Fibroblast of the conjunctiva (primary cell): ENCODE data around the gene PTGIR.
"Not testable (repeated sequence)": the region's sequence is repeated elsewhere in the genome, so short reads cannot be mapped to it uniquely, and the experiment has no call there.

Source experiments
- DNase-seq: peaks from one replicate; pipeline ENCODE4 v3.0.0-alpha.2; 2010; ENCODE audit warnings: low read depth

The PTGIR gene

DNA sequence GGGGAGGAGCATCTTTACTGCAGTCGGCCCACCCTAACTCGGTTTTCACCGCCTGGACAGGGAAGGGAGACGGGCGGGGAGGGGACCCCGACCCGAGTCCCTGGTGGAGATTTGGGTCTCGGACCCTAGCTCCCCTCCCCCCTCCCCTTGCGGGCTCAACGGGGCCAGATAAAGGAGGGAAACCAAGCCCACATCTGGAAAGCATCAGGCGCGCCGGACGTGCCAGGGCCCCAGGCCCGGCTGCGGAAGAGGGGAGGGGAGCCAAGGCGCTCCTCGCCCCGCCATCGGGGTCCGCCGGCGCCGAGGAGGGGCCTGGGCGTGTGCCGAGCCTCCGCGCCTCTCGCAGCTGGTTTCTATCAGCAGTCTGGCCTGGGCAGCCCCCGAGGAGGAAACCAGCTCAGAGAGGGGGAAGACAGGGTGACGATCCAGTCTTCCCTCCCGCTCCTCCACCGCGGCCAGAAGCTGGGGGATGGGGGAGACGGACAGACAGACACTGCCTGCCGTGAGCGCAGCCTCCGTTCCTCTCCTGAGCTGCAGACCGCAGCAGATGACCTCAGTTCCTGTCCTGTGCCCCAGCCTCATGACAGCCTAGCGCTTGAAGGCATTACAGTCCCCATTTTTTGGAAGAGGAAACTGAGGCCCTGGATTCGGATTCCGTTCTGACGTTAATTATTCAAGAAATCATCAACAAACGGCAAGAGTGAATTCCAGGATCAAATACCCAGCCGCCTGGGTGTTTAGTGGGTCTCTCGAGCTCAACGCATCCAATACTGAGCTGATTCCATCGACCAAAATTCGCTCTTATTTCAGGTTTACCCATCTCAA lies 14.7 kb upstream of the PTGIR start:
- peak; percentile 65 for DNase-seq

DNA sequence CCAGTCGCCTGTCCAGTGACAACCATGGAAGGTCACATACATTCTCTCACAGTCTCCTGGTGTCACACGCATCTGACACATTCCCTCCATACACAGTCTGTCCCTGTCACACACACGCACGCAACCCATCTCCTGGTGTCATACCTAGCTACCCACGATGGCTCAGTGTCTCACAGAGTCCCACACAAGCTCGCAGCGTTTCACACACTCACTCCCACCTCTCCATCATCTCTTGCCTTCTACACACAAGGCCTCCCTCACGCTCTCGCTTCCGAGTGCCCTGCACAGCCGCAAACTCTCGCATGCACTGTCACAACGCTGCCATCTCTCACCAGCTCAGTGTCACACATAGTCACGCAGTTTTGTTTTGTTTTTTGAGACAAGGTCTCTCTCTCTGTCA lies 12.3 kb upstream of the PTGIR start:
- DNase-seq, result no peak

DNA sequence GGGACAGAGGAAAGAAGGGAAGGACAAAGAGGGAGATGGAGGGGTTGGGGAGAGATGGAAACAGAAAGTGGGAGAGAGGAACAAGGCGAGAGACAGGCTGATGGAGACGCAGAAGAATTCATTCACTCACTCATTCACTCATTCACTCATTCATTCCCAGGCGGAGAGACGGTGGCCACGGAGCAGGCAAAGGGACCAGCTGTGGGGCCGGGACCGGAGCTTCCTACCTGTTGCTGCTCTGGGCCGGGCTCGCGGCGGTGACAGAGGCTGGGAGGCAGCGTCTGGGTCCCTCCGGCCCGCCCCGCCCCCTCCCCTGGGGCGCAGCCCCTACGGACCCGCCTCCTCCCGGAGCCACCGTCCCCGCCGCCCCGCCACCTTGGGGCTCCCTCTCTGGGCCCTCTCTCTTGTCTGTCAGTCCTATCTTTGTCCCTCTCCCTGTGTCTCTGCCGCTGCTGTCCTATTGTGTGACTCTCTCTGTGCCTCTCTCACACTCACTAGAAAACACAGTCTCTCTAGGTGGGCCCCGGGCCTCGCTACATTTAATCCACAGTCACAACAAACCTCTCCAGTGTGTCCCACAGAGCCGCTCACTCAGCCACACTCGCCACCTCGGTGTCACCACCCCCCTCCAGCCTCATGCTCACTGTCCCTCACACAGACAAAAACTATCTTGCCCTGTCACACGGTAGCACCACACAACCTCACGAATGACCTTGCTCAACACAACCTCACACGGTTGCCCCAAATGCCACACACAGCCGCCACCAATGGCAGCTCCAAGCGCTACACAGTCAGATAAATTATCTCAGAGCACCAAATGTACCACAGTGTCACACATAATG lies 11.3 kb upstream of the PTGIR start, which contains the start of gene GNG8:
TSS of gene GNG8 (minus strand) at position 283 of the 842 bp plus-strand sequence. CDS start 1,520 bp downstream, outside the sequence.
- no peak for DNase-seq

DNA sequence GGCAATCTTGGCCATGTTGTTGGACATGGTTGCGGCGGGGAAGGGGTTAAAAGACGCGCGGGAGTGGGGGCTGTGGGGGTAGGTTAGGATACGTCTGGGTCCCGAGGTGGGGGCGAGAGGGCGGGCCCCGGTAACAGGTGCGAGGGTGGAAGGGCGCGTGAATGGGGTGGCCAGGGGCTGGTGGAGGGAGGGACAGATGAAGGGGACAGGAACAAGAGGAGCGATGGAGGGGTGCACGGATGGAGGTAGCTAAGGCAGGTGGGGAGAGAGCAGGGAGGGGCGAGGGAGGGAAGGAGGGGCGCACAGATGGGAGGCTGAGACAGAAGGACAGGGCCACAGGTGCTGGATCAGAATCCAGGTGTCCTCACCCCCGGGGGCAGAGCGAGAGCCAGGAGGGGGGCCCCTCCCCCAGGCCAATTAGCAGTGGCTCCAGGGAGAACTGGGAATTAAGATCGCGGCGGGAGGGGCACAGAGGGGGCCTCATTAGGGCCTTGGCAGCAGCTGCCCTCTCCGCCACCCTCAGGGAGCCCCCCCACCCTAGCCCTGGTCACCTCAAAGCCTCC lies 9.8 kb upstream of the PTGIR start:
- DNase-seq, result no peak

DNA sequence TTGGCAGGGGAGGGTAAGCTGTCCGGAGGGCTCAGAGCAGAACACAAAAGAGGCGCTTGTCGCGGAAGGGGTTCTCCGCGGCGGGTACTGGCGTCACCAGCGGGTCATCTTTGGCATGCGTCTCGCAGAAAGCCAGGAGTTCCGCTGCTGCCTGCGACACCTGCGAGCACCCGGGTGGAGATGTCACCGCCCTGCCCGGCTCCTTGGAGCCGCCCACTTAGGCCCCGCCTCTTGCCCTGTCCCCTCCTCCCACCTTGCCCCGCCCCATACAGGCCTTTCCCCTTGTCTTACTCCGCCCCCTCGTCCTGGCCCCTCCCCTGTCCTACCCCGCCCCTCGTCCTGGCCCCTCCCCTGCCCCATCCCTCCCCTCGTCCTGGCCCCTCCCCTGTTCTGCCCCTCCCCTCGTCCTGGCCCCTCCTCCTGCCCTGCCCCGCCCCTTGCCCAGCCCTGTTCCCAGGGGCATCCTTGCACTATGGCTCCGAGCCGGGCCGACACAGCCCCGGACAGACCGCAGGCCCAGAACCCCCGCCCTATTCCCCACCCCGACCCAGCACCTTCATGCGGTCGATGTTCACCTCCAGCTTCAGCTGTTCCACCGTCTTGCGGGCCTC lies 9.3 kb upstream of the PTGIR start:
- DNase-seq, result peak; percentile 75

DNA sequence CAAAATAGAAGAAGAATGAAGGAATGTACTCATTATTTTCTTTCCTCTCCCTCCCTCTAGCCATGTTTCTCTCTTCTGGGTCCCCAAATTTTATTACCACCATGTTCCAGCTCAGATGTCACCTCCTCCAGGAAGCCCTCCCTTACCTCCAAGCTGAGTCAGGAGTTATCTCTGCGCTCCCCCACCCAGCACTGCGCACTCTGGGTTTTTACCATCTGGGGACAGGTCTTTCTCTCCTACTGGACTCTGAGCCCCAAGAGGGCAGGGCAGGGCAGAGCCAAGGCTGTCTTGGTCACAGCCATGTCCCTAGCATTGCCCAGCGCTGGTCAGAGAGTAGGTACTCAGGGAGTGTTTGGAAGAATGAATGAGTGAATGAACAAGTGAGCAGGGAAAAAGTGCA lies 8.2 kb upstream of the PTGIR start:
- no peak for DNase-seq

DNA sequence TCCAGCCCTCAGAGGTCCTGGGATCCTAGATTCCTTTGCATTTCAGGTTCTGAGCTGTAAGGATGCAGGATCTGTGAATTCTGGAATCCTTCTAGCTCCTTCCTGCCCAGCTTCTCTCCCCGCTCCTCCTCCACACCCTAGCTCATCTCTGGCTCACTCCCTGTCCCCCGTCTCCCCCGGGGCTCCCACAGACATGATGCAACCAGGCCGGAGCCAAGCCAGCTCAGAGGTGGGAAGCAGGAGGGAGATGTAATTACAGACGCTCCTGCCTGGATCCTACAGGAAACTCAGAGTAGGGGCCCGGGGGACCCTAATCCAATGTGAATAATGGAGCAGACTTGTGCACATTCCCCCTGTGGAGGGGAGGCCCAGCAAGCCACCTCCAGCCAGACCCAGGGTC lies 6.6 kb upstream of the PTGIR start:
- DNase-seq, result no peak

DNA sequence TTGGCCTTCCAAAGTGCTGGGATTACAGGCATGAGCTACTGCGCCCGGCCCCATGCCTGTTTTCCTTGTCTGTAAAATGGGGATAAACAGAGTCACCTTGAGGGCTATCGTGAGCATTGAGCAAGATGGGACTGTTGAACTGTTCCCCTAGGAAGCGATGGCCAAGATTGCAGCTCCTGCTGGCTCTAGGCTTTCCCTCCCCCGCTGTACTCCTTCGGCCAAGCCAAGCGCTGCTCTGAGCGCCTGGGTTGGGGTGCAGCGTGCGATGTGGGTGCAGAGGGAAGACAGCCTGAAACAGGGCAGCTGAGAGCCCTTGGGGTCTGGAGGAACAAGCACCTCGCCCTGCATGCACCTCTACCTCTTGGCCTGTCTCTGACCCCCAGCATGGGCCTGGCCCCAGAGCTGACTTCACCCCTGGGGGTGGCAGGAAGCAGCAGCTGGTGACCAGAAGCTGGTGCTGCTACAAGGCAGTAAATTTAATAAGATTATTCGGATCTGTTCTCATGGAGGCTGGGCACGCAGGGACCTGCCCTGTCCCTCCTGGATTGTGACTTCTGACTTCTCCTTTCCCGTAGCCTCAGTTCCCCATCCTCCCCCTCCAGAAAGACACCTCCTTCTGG lies 5.8 kb upstream of the PTGIR start:
- no peak for DNase-seq

DNA sequence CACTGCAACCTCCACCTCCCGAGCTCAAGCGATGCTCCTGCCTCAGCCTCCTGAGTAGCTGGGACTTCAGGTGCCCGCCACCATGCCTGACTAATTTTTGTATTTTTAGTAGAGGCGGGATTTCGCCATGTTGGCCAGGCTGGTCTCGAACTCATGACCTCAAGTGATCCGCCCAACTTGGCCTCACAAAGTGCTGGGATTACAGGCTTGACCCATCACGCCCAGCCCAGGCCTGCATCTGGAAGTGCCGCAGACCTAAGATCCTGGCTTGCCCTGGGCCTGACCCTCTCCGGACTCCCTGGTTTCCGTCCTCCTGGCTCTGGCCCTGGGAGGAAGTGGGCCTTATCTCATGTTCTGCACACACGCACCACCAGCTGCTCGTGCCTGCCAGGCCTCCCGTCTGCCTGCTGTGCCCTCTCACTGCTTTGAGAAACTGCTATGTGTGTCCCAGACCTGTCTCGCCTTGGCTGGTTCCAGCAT lies 4.7 kb upstream of the PTGIR start:
- DNase-seq, result no peak

DNA sequence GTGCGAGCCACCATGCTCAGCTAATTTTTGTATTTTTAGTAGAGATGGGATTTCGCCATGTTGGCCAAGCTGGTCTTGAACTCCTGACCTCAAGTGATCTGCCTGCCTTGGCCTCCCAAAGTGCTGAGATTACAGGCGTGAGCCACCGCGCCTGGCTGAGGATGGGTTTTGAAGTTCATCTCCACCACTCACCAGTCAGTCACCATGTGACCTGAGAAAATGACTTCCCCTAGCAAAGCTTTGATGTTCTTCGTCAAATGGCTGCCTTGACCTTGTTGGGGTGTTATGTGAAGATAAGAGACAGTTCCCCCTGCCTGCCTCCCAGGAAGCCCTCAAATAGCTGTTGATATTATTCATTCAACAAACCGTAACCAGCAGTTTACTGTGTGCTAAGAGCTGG lies 4.1 kb upstream of the PTGIR start:
- DNase-seq, result not testable (repeated sequence)

DNA sequence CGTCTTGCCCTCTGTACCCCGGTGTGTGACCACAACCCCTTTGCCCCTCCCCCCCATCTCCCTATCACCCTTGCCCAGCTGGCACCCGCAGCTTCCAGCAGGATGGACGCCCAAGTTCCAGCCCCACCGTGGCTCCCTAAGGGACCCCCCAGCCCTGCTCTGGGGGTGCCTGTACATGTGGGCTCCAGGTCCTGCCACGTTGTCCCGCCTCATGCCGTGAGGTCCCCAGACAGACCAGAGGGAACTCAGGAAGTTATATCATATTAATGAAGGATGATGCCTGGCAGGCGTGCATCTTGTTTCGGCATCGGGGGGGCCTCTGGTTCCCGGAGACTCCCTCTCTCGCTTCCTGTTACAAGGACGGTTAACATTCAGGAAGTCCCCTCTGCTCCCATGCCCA lies 1.6 kb upstream of the PTGIR start:
- DNase-seq, result no peak

DNA sequence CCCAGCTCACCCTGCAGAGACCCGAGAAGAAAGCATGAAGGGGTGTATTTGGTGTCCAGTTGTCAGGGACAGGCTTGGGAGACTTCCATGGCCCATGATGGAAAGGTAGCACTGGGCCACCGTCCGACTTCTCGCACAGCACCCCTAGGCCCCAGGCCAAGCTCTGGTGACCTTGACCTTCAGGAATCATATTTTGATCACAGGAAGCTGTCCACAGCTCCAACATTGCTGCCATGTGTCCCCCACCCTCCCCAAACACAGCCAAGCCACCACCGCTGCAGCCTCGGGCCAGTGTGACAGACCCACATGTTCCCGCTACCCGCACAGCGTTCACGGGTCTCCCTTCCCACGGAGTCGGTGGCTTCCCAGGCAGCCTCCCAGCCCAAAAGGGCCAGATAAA lies 842 bp upstream of the PTGIR start:
- DNase-seq, result no peak

DNA sequence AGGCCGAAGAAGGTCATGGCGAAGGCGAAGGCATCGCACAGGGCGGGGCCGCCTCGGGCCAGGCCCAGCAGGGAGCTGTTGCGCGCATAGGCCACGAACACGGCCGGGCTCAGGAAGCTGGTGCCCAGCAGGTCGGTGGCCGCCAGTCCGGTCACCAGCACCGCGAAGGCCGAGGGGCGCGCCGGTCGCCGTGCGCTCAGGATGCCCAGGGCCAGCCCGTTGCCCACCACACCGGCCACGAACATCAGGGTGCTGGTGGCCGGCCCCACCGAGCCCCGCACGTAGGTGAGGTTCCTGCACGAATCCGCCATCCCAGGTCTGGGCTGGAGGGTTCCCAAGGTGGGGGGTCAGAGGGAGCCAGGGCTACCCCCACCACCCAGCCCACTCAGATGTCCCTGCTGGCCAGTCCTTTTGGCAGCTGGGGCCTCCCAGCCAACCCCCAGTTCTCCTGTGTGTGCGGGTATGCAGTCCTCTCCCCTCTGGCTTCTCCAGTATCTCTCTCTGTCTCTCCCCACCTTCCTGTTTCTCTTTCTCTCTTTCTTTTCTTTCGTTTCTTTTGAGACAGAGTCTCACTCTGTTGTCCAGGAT lies 880 bp downstream of the PTGIR start:
- no peak for DNase-seq

DNA sequence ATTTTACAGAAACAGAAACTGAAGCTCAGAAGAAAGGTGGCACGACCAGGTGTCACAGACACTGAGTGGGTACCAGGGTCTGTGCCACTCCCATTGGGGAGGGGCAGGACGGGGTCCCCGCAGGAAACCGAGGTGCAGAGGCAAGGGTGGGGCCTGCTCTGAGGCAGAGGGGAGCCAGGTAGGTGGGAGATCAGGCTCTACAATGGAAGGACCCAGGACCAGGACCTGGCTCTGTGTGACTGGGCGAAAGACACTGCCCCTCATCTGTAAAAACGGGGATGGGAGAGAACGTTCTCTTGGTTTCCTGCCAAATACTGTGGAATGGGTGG lies 2.8 kb downstream of the PTGIR start:
- DNase-seq, result no peak

DNA sequence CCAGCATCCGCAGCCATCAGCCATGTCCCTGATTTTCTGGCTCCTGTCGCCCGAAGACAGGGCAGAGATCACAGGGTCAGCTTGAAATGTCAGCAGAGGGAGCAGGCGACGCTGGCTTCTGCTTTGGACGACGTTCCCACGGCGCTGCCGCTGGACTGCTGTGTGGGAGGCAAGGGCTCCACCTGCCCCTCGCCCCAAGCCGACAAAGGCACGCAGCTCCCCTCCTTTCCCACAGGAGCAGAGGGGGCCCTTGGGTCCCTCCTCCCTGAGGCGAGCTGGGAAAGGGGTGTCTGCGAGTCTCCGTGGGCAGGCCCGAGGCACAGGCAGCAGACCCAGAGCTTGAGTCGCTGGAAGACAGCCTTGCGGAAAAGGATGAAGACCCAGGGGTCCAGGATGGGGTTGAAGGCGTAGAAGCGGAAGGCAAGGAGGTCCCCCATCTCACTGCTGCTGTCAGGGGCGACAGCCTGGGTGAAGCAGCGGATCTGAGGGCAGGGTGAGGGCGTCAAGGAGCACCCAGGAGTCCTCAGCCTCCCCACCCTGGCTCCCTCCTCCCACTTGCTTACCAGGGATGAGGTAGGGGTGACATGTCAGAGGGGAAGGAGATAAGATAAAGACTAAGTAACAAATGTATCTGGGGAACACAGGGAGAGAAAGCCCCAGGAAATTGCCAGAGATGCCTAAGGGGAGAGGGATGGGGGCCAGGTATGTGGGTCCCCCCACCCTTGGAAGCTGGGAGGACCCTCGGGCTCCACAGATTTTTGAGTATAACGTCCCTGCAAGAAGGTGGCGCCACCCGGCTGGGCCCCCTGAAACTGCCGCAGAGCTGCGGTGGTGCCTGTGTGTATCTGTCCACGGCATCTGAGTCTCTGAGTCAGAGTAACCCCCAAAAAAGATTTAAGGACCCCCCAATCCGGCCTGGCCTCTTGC lies 3.4 kb downstream of the PTGIR start:
- no peak for DNase-seq

DNA sequence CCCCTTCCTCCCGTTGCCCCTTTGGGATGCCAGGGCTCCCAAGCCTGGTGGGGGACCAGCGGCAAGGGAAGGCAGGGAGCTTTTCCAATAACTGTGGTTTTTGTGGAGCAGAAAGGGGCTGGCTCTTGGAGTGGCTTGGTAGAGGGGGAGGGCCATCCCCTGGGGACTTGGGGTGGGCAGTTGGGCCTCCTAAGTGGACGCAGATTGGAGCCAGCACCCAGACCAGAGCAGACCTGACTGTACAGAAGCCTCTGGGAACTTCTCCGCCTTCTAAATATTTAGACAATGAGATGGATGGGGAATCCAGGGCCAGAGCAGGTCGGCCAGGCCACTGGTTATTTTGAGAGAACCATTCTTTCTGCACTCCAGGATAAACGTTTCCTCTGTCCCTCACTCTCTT lies 4.2 kb downstream of the PTGIR start:
- no peak for DNase-seq

DNA sequence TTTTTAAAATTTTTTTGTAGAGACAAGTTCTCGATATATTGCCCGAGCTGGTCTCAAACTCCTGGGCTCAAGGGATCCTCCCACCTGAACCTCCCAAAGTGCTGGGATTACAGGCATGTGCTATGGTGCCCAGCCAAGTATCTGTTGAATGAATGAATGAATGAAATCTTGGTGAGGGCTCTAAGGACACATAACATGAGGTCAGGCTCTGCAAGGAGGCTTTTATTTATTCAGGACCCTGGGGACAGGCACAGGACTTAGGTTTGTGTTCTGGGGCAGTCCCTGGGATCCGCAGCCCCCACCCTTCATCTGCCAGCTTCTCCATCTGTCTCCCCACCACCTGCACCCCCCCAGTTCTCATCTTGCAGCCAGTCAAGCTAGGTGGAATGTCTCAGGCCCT lies 4.6 kb downstream of the PTGIR start:
- no peak for DNase-seq

DNA sequence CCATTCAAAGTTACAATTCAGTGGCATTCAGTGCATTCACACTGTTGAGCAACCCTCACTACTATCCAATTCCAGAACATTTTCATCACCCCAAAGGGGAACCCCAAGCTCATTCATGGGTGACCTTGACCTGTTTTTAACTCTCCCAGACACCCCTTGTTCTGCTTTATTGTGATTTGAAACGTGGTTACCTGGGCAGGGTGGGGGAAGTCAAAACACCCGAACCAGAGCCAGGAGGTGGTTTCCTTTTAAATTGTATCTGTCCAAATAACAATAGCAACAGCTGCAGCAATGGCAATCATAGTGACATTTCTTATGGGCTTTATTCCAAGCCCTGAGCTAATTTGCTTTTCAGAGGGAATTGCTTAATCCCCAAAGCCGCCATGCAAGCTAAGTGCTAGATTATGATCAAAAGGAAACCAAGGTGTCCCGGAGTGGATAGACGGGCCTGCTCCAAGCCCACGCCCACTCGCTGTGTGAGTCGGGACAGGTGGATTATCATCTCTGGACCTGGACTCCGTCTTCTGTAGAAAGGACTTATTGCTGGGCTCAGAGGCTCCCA lies 6.1 kb downstream of the PTGIR start:
- DNase-seq, result no peak

DNA sequence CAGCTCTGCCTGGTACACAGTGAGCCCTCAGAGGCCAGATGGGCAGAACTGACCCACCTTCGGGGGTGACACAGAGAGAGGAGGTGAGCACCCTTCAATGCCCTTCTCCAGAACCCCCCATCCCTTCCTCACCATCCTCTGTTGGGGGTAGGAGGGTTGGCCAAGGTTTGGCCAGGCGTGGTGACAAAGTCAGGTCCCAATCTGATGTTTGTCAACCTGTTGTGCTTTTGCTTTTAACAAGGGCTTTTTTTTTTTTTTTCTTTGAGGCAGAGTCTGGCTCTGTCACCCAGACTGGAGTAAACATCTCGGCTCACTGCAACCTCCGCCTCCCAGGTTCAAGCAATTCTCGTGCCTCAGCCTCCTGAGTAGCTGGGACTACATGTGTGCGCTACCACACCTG lies 7.3 kb downstream of the PTGIR start:
- no peak for DNase-seq

DNA sequence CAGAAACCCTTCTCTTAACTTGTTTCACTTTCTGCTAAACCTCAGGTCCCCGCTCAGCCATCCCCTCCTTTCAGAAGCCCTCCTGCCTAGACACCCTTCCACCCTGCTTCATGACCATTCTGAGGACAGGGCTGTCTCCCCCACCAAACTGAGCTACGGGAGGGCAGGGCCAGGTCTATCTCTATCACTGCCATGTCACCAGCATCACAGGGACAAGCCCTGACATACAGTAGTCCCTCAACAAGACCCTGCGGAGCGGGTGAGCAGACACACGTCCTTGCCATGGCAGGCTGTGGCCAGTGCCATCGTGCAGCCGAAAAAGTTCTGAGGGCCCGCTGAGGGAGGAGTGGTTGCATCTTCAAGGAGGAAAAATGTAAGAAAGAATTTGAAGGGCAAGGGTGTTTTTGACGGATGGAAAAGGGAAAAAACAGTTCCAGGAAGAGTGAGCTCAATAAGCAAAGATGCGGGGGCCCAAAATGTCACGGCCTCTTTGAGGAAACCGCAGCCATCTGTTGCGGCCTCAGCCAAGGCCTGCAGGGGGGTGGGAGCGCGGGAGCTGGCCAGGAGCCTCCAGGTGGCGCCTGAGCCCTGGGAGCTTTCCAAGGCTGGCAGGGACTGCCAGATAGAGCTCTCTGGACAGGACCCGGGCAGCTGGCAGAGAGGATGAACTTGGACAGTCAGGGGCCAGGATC lies 8.1 kb downstream of the PTGIR start:
- no peak for DNase-seq
